SK-N-SH treated with all-trans-retinoic acid at 6 μM for 48 hours (cell line): Measurements from ENCODE around the gene TDRD9.

Experiments used
- ATAC-seq: fragments of 200-7000 bp; cut with Tn5 transposase; 3 replicates; pipeline ENCODE4 v1.9.1; 2020; ENCODE audit warnings: mild to moderate bottlenecking, moderate library complexity
- ARNTL ChIP-seq: fragments of 450-650 bp; formaldehyde crosslinking; IDR thresholded peaks from 2 replicates; pipeline ENCODE4 v1.5.0; 2020; ENCODE audit warnings: low read depth, mild to moderate bottlenecking, moderate library complexity, borderline replicate concordance
- BACH2 ChIP-seq: fragments of 250-450 bp; sonication (Bioruptor Pico); IDR thresholded peaks from 2 replicates; pipeline ENCODE4 v1.9.0; 2021; ENCODE audit warnings: mild to moderate bottlenecking, borderline replicate concordance
- CREB5 ChIP-seq: fragments of 250-450 bp; sonication (Bioruptor Pico); IDR thresholded peaks from 2 replicates; pipeline ENCODE4 v1.5.1; 2020; ENCODE audit warnings: low read depth, mild to moderate bottlenecking, moderate library complexity
- CSDC2 ChIP-seq: fragments of 250-450 bp; sonication (Bioruptor Pico); IDR thresholded peaks from 2 replicates; pipeline ENCODE4 v1.5.0; 2020; ENCODE audit warnings: mild to moderate bottlenecking, moderate library complexity
- CSRNP3 ChIP-seq: fragments of 250-450 bp; sonication (Bioruptor Pico); IDR thresholded peaks from 2 replicates; pipeline ENCODE4 v1.5.1; 2021; ENCODE audit warnings: mild to moderate bottlenecking, moderate library complexity
- GLIS3 ChIP-seq: fragments of 250-450 bp; sonication (Bioruptor Pico); IDR thresholded peaks from 2 replicates; pipeline ENCODE4 v1.5.0; 2020; ENCODE audit warnings: mild to moderate bottlenecking, moderate library complexity
- ISL1 ChIP-seq: fragments of 250-450 bp; sonication (Bioruptor Pico); IDR thresholded peaks from 2 replicates; pipeline ENCODE4 v2.1.2; 2022; ENCODE audit warnings: mild to moderate bottlenecking, moderate library complexity
- OSR1 ChIP-seq: fragments of 250-450 bp; sonication (Bioruptor Pico); IDR thresholded peaks from 2 replicates; pipeline ENCODE4 v1.8.0; 2022; ENCODE audit warnings: moderate library complexity, mild to moderate bottlenecking, inconsistent platforms
- PATZ1 ChIP-seq: fragments of 250-450 bp; sonication (Bioruptor Pico); IDR thresholded peaks from 2 replicates; pipeline ENCODE4 v1.8.0; 2020; ENCODE audit warnings: mild to moderate bottlenecking, moderate library complexity, borderline replicate concordance
- POU6F1 ChIP-seq: fragments of 250-450 bp; sonication (Bioruptor Pico); IDR thresholded peaks from 2 replicates; pipeline ENCODE4 v1.8.0; 2021; ENCODE audit warnings: low read depth, mild to moderate bottlenecking, moderate library complexity, borderline replicate concordance
- PPARA ChIP-seq: fragments of 250-450 bp; sonication (Bioruptor Pico); IDR thresholded peaks from 2 replicates; pipeline ENCODE4 v1.5.0; 2020; ENCODE audit warnings: mild to moderate bottlenecking, borderline replicate concordance
- SNAI2 ChIP-seq: fragments of 250-450 bp; sonication (Bioruptor Pico); IDR thresholded peaks from 2 replicates; pipeline ENCODE4 v1.5.0; 2020; ENCODE audit warnings: mild to moderate bottlenecking, moderate library complexity
- TCF4 ChIP-seq: fragments of 250-450 bp; sonication (Bioruptor Pico); IDR thresholded peaks from 2 replicates; pipeline ENCODE4 v1.8.0; 2021; ENCODE audit warnings: mild to moderate bottlenecking, moderate library complexity, borderline replicate concordance
- TOX ChIP-seq: fragments of 250-450 bp; sonication (Bioruptor Pico); IDR thresholded peaks from 2 replicates; pipeline ENCODE4 v1.8.0; 2021; ENCODE audit warnings: mild to moderate bottlenecking, moderate library complexity, borderline replicate concordance
- TSHZ2 ChIP-seq: fragments of 250-450 bp; sonication (Bioruptor Pico); IDR thresholded peaks from 2 replicates; pipeline ENCODE4 v1.5.0; 2020; ENCODE audit warnings: mild to moderate bottlenecking, moderate library complexity
- ZC3H10 ChIP-seq: fragments of 250-450 bp; sonication (Bioruptor Pico); IDR thresholded peaks from 2 replicates; pipeline ENCODE4 v1.5.1; 2021; ENCODE audit warnings: mild to moderate bottlenecking, moderate library complexity
- ZFP3 ChIP-seq: fragments of 250-450 bp; sonication (Bioruptor Pico); IDR thresholded peaks from 2 replicates; pipeline ENCODE4 v1.5.0; 2020; ENCODE audit warnings: mild to moderate bottlenecking, moderate library complexity
- ZFP30 ChIP-seq: fragments of 450-650 bp; formaldehyde crosslinking; IDR thresholded peaks from 2 replicates; pipeline ENCODE4 v1.5.0; 2022; ENCODE audit warnings: mild to moderate bottlenecking, moderate library complexity
- ZNF565 ChIP-seq: fragments of 450-650 bp; formaldehyde crosslinking; conservative IDR thresholded peaks from 2 replicates; pipeline ENCODE4 v1.5.0; 2020; ENCODE audit warnings: low read depth, mild to moderate bottlenecking, moderate library complexity
- ZNF70 ChIP-seq: fragments of 450-650 bp; formaldehyde crosslinking; IDR thresholded peaks from 2 replicates; pipeline ENCODE4 v1.5.0; 2020; ENCODE audit warnings: mild to moderate bottlenecking, moderate library complexity
- ZNF8 ChIP-seq: fragments of 450-650 bp; formaldehyde crosslinking; IDR thresholded peaks from 2 replicates; pipeline ENCODE4 v1.5.0; 2020; ENCODE audit warnings: mild to moderate bottlenecking, moderate library complexity

TDRD9 gene

GRCh38 chr14:103898204-103898603 lies 30.1 kb upstream of the TDRD9 start (continued):
- TF ChIP-seq POU6F1 (CRISPR knock-in tag) = no peak
- no peak for TF ChIP-seq CSRNP3 (CRISPR knock-in tag)
- no peak for TF ChIP-seq ZFP3 (CRISPR knock-in tag)
- TF ChIP-seq CSDC2 (CRISPR knock-in tag) = no peak

GRCh38 chr14:103898711-103899110 lies 29.5 kb upstream of the TDRD9 start:
- ATAC-seq = no peak
- TF ChIP-seq CREB5 (CRISPR knock-in tag) (no peak), CSDC2 (CRISPR knock-in tag) (no peak), ZC3H10 (CRISPR knock-in tag) (no peak), ZNF8 (CRISPR knock-in tag) (no peak)

- ATAC-seq = no peak
- TF ChIP-seq ZC3H10 (CRISPR knock-in tag) (no peak), ZNF70 (no peak), PATZ1 (CRISPR knock-in tag) (no peak), TSHZ2 (CRISPR knock-in tag) (no peak), ISL1 (CRISPR knock-in tag) (no peak), ZFP30 (no peak), POU6F1 (CRISPR knock-in tag) (no peak), CSRNP3 (CRISPR knock-in tag) (no peak), PPARA (CRISPR knock-in tag) (no peak), OSR1 (CRISPR knock-in tag) (no peak), ZNF565 (CRISPR knock-in tag) (no peak), CSDC2 (CRISPR knock-in tag) (no peak), CREB5 (CRISPR knock-in tag) (no peak), GLIS3 (CRISPR knock-in tag) (no peak), BACH2 (no peak), TOX (CRISPR knock-in tag) (no peak), SNAI2 (CRISPR knock-in tag) (no peak), ARNTL (CRISPR knock-in tag) (no peak), ZFP3 (CRISPR knock-in tag) (no peak), TCF4 (CRISPR knock-in tag) (no peak)
These were observed 28.9 kb upstream of the TDRD9 start for GRCh38 chr14:103899316-103899715.
